ENCODE measurements around the gene CASP10. TPM values are rescaled to one million over a fixed set of nuclear protein-coding genes. Genes with fewer than 3 reads are reported as not detected.

Gene CASP10
- total and polyA plus RNA-seq, 11 donors = 2.8 to 24.0 (median 5.4) TPM

GRCh38 chr2:201185863-201186262, 2.9 kb downstream of the CASP10 start:
- no peaks in the 10 kb centered on the region for H3K27me3 ChIP-seq
- H3K9me3 ChIP-seq = no peaks in the 10 kb centered on the region
- peak overlapping the region in 7 of 12 donors; percentile 10 to 88 (median 25) for H3K27ac ChIP-seq
- no peak for DNase-seq
- peaks cover 0 to 41% (median 6%) of the 10 kb centered on the region in 9 donors for H3K36me3 ChIP-seq
- TF ChIP-seq POLR2A (IDR thresholded peaks at IDR 0.05) (no peak), CTCF (IDR thresholded peaks at IDR 0.05) (no peak)
- 55 to 88% (median 61%) methylated on average over 4 of the region's 4 CpGs for WGBS, 4 donors
- intact Hi-C loops (cut with DNase I) = loop anchor here in 5 of 10 donors (2.0 to 5.0 kb wide), 3 partner anchors 36 to 47 kb away; no protein-coding TSS in a partner anchor
- no peak for ATAC-seq
- peaks cover 0 to 55% (median 9%) of the 10 kb centered on the region in 12 donors for H3K4me1 ChIP-seq
- peak overlapping the region in 9 of 12 donors; percentile 45 to 73 (median 62) for H3K4me3 ChIP-seq

GRCh38 chr2:201186982-201187381, 4.0 kb downstream of the CASP10 start:
- H3K9me3 ChIP-seq = no peaks in the 10 kb centered on the region
- no peaks in the 10 kb centered on the region for H3K27me3 ChIP-seq
- no peak for ATAC-seq
- intact Hi-C loops (cut with DNase I) = loop anchor here in 4 of 10 donors (2.0 to 5.0 kb wide), 3 partner anchors 35 to 46 kb away; no protein-coding TSS in a partner anchor
- peaks cover 0 to 41% (median 6%) of the 10 kb centered on the region in 9 donors for H3K36me3 ChIP-seq
- peaks cover 0 to 66% (median 16%) of the 10 kb centered on the region in 12 donors for H3K4me1 ChIP-seq
- 77 to 84% (median 82%) methylated on average over 5 of the region's 5 CpGs for WGBS, 4 donors
- no peak overlapping the region for H3K4me3 ChIP-seq
- no peak for DNase-seq
- H3K27ac ChIP-seq = peak overlapping the region in 2 of 12 donors; percentile 12
- TF ChIP-seq CTCF (IDR thresholded peaks at IDR 0.05) (no peak), POLR2A (IDR thresholded peaks at IDR 0.05) (no peak)

GRCh38 chr2:201188449-201188848, 5.5 kb downstream of the CASP10 start:
- Histone ChIP-seq H3K27me3 (no peaks in the 10 kb centered on the region), H3K9me3 (no peaks in the 10 kb centered on the region), H3K4me1 (peaks cover 0 to 75% (median 21%) of the 10 kb centered on the region in 12 donors), H3K4me3 (no peak overlapping the region), H3K27ac (no peak overlapping the region), H3K36me3 (peaks cover 0 to 52% (median 12%) of the 10 kb centered on the region in 9 donors)
- TF ChIP-seq CTCF (IDR thresholded peaks at IDR 0.05) = no peak
- TF ChIP-seq POLR2A (IDR thresholded peaks at IDR 0.05) = no peak
- ATAC-seq = no peak
- 86 to 92% (median 86%) methylated on average over 4 of the region's 4 CpGs for WGBS, 4 donors
- intact Hi-C loops (cut with DNase I) = loop anchor here in 3 of 10 donors (5.0 kb wide), 2 partner anchors 34 to 39 kb away; no protein-coding TSS in a partner anchor
- no peak for DNase-seq

- TF ChIP-seq POLR2A (IDR thresholded peaks at IDR 0.05) (no peak), CTCF (IDR thresholded peaks at IDR 0.05) (no peak)
- 36 to 54% (median 42%) methylated on average over 4 of the region's 4 CpGs for WGBS, 4 donors
- DNase-seq (peak in 1 of 5 donors; percentile 30), ATAC-seq (peak; percentile 69 to 93 (median 86))
- intact Hi-C loops (cut with DNase I) = loop anchor here in 1 of 10 donors (2.0 kb wide), 1 partner anchor 41 kb away; no protein-coding TSS in a partner anchor
- H3K4me1 ChIP-seq = peaks cover 0 to 74% (median 23%) of the 10 kb centered on the region in 12 donors
- H3K36me3 ChIP-seq = peaks cover 0 to 65% (median 19%) of the 10 kb centered on the region in 9 donors
- H3K27ac ChIP-seq = peak overlapping the region in 10 of 12 donors; percentile 47 to 82 (median 69)
- no peak overlapping the region for H3K4me3 ChIP-seq
- no peaks in the 10 kb centered on the region for H3K9me3 ChIP-seq
- no peaks in the 10 kb centered on the region for H3K27me3 ChIP-seq
Measured at GRCh38 chr2:201191132-201191875, 8.4 kb downstream of the CASP10 start.
